Left kidney (tissue), 2 donors: Measurements from ENCODE around the gene RSPO1. TPM values are rescaled to one million over a fixed set of nuclear protein-coding genes. Genes with fewer than 3 reads are reported as not detected.
"Not testable (repeated sequence)": the region's sequence is repeated elsewhere in the genome, so short reads cannot be mapped to it uniquely, and the experiment has no call there.

Experiments used
- DNase-seq: peaks from one replicate; pipeline ENCODE4 v3.0.0-alpha.2; 2013
- polyA plus RNA-seq: library from polyadenylated mRNA; unstranded; fragments of 120-200 nt; gene quantifications from one replicate; pipeline ENCODE4 v1.2.1, GENCODE V29; 2013; ENCODE audit not compliant: insufficient read length

The RSPO1 gene
- polyA plus RNA-seq, 1 donor: 5.9 TPM

- DNase-seq: no peak
These were observed 13.3 kb downstream of the RSPO1 start for GRCh38 chr1:37621326-37621870.

DNA sequence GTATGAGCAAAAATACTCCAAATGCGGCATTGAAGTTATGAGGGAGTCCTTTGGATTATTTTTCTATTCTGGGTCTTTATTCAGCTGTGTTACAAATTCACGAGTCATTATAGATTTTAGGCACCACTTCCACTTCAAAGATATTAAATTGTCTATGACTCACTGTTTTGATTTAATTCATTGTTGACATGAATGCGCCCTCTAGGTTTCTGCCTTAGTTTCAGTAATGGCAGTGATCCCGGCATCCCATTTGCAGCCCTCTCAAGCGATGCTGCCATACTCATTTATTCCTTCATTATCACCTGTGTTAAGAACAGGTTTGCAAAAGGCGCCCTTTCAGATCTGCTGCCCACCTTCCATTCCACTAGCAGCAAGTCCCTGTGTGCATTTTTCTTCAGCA is 14.0 kb downstream of the RSPO1 start:
- no peak for DNase-seq

GRCh38 chr1:37616330-37616729 is 18.4 kb downstream of the RSPO1 start:
- no peak for DNase-seq

DNA sequence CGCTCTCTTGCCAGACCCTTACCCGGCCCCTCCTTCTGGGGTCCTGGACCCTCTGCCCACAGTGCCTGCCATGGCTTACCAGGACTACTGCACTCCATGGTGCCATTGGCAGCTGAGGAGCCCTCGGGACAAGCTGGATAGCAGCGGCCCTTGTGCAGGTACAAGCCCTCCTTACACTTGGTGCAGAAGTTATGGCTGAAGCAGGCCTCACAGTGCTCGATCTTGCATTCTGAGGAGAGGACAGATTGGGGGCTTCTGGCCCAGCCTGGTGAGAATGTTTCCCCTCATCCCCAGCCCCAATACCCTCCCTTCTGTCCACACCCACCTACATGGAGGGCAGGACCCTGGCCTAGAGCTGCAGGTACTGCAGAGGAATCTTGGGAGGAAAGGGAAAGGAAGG is 20.6 kb downstream of the RSPO1 start:
- no peak for DNase-seq

DNA sequence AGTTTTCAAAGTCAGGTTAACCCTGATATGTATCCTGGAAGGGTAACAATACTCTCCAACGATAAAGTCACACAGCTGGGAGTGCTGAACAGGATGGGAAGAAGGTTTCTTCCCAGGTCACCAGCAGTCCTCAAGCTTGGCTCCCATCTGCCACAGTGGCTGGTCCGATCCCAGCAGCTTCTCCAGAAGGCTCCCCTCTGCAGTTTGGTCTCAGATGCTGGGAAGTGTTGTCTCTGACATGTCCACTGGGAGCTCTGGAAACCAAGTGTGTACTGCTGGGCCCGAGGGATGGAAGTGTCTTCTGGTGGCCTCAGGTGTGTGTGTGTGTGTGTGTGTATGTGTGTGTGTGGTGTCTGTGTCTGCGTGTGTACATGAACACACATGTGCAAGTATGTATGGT is 22.5 kb downstream of the RSPO1 start:
- DNase-seq: no peak

DNA sequence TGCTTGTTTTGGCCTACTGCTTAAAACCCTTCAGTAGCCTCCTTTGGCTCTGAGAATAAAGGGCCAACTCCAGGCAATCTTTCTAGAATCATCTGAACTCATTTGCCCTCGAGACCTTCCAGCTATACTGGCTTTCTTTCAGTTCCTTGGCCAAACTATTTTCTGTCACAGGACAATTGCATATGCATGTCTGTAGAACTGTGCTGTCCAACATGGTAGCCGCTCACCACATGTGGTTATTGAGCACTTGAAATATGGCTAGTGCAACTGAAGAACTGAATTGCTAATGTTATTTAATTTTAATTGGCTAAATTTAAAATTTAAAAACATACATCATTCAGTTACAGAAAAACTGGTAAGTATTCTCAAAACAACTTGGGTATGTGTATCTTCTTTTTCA is 24.7 kb downstream of the RSPO1 start:
- no peak for DNase-seq

- DNase-seq: no peak
These were observed 25.7 kb downstream of the RSPO1 start for GRCh38 chr1:37609002-37609401.

GRCh38 chr1:37606481-37607263 is 28.0 kb downstream of the RSPO1 start:
- no peak for DNase-seq

- no peak for DNase-seq
These were observed 28.8 kb downstream of the RSPO1 start for GRCh38 chr1:37605806-37606474.

GRCh38 chr1:37605061-37605650 is 29.5 kb downstream of the RSPO1 start:
- no peak for DNase-seq

GRCh38 chr1:37602750-37603694 is 31.7 kb downstream of the RSPO1 start:
- peak; percentile 39 for DNase-seq

- no peak for DNase-seq
These were observed 33.3 kb downstream of the RSPO1 start for GRCh38 chr1:37601441-37601840.

GRCh38 chr1:37599940-37600339 is 34.8 kb downstream of the RSPO1 start:
- DNase-seq: no peak

- DNase-seq: no peak
These were observed 38.5 kb downstream of the RSPO1 start for GRCh38 chr1:37596182-37596667.

GRCh38 chr1:37595440-37596181 is 39.1 kb downstream of the RSPO1 start, which contains the start of gene GNL2:
Gene GNL2, minus strand, starts transcription at chr1:37595937. Its CDS starts 115 bp downstream, at chr1:37595822.
- DNase-seq: peak; percentile 96

GRCh38 chr1:37593726-37594125 is 41.0 kb downstream of the RSPO1 start:
- DNase-seq: no peak

DNA sequence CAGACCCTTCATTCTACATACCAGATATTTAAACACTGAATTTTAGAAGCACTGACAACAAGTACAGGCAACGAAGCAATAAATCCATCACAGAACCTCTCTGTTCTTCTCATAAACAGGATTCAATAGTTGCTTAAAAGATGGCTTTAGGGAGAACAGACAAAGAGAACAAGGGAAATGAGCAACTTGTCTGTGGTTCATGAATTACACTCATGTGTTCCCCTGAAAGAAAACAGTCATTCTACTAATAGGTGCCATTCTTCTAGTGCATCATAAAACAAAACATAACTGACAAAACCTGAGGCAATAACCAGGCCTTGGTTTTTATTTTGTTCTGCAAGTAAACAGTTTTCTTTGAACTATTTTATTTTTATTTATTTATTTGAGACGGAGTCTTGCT is 45.8 kb downstream of the RSPO1 start:
- DNase-seq: no peak

- DNase-seq: not testable (repeated sequence)
These were observed 50.1 kb downstream of the RSPO1 start for GRCh38 chr1:37584544-37584943.

GRCh38 chr1:37575692-37576091 is 59.0 kb downstream of the RSPO1 start:
- DNase-seq: no peak

- DNase-seq: no peak
These were observed 59.7 kb downstream of the RSPO1 start for GRCh38 chr1:37574834-37575480.
